GM08714 (cell line): ENCODE data around the gene LHX3.

Experiments used
- H3K4me3 ChIP-seq: fragments of 200-500 bp; sonication (Bioruptor generic); 2 replicates; pipeline ENCODE4 v1.5.1; 2014; ENCODE audit warnings: mild to moderate bottlenecking, low read length, inconsistent platforms
- ZNF274 ChIP-seq: IDR thresholded peaks from 2 replicates; pipeline ENCODE4 v1.6.1; 2012; ENCODE audit warnings: mild to moderate bottlenecking, low read depth, low read length

LHX3 gene

GRCh38 chr9:136192289-136193126 lies 12.4 kb downstream of the LHX3 start:
- TF ChIP-seq ZNF274 = no peak
- no peak overlapping the region for H3K4me3 ChIP-seq

- H3K4me3 ChIP-seq = no peak overlapping the region
- TF ChIP-seq ZNF274 = no peak
Measured at GRCh38 chr9:136191960-136192286, 13.0 kb downstream of the LHX3 start.

GRCh38 chr9:136191099-136191959 lies 13.6 kb downstream of the LHX3 start:
- no peak overlapping the region for H3K4me3 ChIP-seq
- no peak for TF ChIP-seq ZNF274

GRCh38 chr9:136190656-136191055 lies 14.3 kb downstream of the LHX3 start:
- no peak for TF ChIP-seq ZNF274
- H3K4me3 ChIP-seq = no peak overlapping the region

- TF ChIP-seq ZNF274 = no peak
Measured at GRCh38 chr9:136190237-136190601, 14.7 kb downstream of the LHX3 start.

GRCh38 chr9:136189394-136190236 lies 15.3 kb downstream of the LHX3 start:
- TF ChIP-seq ZNF274 = no peak
- no peak overlapping the region for H3K4me3 ChIP-seq

More at GRCh38 chr9:136190237-136190601, 14.7 kb downstream of the LHX3 start:
- H3K4me3 ChIP-seq = no peak overlapping the region

GRCh38 chr9:136187683-136188586 lies 17.0 kb downstream of the LHX3 start:
- no peak overlapping the region for H3K4me3 ChIP-seq
- TF ChIP-seq ZNF274 = no peak

- no peak overlapping the region for H3K4me3 ChIP-seq
- no peak for TF ChIP-seq ZNF274
Measured at GRCh38 chr9:136187197-136187596, 17.7 kb downstream of the LHX3 start.

- TF ChIP-seq ZNF274 = no peak
- H3K4me3 ChIP-seq = no peak overlapping the region
Measured at GRCh38 chr9:136186386-136186785, 18.5 kb downstream of the LHX3 start.

- no peak overlapping the region for H3K4me3 ChIP-seq
- no peak for TF ChIP-seq ZNF274
Measured at GRCh38 chr9:136185596-136186366, 19.1 kb downstream of the LHX3 start.

GRCh38 chr9:136185066-136185465 lies 19.9 kb downstream of the LHX3 start:
- no peak overlapping the region for H3K4me3 ChIP-seq
- no peak for TF ChIP-seq ZNF274

- TF ChIP-seq ZNF274 = no peak
- no peak overlapping the region for H3K4me3 ChIP-seq
Measured at GRCh38 chr9:136182850-136183422, 22.0 kb downstream of the LHX3 start.

- no peak for TF ChIP-seq ZNF274
- no peak overlapping the region for H3K4me3 ChIP-seq
Measured at GRCh38 chr9:136182420-136182787, 22.5 kb downstream of the LHX3 start.
